Tibial nerve (tissue), 4 donors: ENCODE results near the gene POLR3H. TPM values are rescaled to one million over a fixed set of nuclear protein-coding genes. Genes with fewer than 3 reads are reported as not detected.

Source experiments
- DNase-seq, 2 donors: peaks; one replicate each; pipeline ENCODE4 v3.0.0-alpha.2; 2019; ENCODE audit warnings: low spot score in 2 of 2
- H3K27ac ChIP-seq, 4 donors: fragments of 200-600 bp; sonication (generic) in 3 of 4; one replicate each; pipeline ENCODE4 v1.5.1; 2017 to 2019; ENCODE audit warnings: mild to moderate bottlenecking in 1 of 4
- H3K27me3 ChIP-seq, 2 donors: fragments of 200-600 bp; sonication (generic) in 1 of 2; one replicate each; pipeline versions ENCODE4 v1.5.1 to v1.6.0; 2017 to 2019
- H3K36me3 ChIP-seq, 3 donors: fragments of 200-600 bp; sonication (generic); one replicate each; pipeline ENCODE4 v1.5.1; 2018 to 2019
- H3K4me1 ChIP-seq, 4 donors: fragments of 200-600 bp; sonication (generic) in 3 of 4; one replicate each; pipeline ENCODE4 v1.5.1; 2017 to 2019
- H3K4me3 ChIP-seq, 4 donors: fragments of 200-600 bp; sonication (generic) in 3 of 4; one replicate each; pipeline ENCODE4 v1.5.1; 2017 to 2019; ENCODE audit warnings: mild to moderate bottlenecking in 1 of 4, moderate library complexity in 1 of 4
- H3K9me3 ChIP-seq, 4 donors: fragments of 200-600 bp; sonication (generic) in 3 of 4; one replicate each; pipeline ENCODE4 v1.5.1; 2017 to 2019
- EP300 ChIP-seq, 2 donors: sonication (generic); formaldehyde crosslinking; IDR thresholded peaks; one replicate each; pipeline ENCODE4 v1.6.1; 2017; ENCODE audit warnings: antibody characterized with exemption in 2 of 2, mild to moderate bottlenecking in 1 of 2
- WGBS, 2 donors: methylation state at CpG; one replicate each; pipeline ENCODE4 v1.1.5; 2018; 5-methylcytosine and 5-hydroxymethylcytosine counted together
- total RNA-seq, 4 donors: library from RNA; depleted of rRNA; stranded (reverse); fragments of >200 nt; gene quantifications; one replicate each; pipeline ENCODE4 v1.1.0, GENCODE V29; 2016
- TF ChIP-seq, protein P1 (sequence below), 5 experiments: fragments of 200-600 bp in 3 of 5; fragments of 450-650 bp in 2 of 5; sonication (generic) in 3 of 5; IDR thresholded peaks; one replicate each; pipeline ENCODE4 v1.5.1; 2016 to 2019; ENCODE audit warnings: antibody characterized with exemption in 5 of 5, mild to moderate bottlenecking in 3 of 5, moderate library complexity in 2 of 5

The POLR3H gene
- total RNA-seq, 4 donors from 2014 or later: 26.6 to 33.6 (median 27.5) TPM

- DNase-seq: peak; percentile 21 to 45
- H3K27me3 ChIP-seq: no peaks in the 10 kb centered on the region
- 37 to 47% methylated on average over 7 of the region's 7 CpGs for WGBS, 2 donors
- no peaks in the 10 kb centered on the region for H3K9me3 ChIP-seq
- no peak overlapping the region for H3K4me3 ChIP-seq
- peak overlapping the region; percentile 73 to 95 (median 84) for H3K27ac ChIP-seq
- TF ChIP-seq, protein P1, sequence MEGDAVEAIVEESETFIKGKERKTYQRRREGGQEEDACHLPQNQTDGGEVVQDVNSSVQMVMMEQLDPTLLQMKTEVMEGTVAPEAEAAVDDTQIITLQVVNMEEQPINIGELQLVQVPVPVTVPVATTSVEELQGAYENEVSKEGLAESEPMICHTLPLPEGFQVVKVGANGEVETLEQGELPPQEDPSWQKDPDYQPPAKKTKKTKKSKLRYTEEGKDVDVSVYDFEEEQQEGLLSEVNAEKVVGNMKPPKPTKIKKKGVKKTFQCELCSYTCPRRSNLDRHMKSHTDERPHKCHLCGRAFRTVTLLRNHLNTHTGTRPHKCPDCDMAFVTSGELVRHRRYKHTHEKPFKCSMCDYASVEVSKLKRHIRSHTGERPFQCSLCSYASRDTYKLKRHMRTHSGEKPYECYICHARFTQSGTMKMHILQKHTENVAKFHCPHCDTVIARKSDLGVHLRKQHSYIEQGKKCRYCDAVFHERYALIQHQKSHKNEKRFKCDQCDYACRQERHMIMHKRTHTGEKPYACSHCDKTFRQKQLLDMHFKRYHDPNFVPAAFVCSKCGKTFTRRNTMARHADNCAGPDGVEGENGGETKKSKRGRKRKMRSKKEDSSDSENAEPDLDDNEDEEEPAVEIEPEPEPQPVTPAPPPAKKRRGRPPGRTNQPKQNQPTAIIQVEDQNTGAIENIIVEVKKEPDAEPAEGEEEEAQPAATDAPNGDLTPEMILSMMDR (IDR thresholded peaks at IDR 0.05): no peak
- TF ChIP-seq EP300 (IDR thresholded peaks at IDR 0.05): peak; percentile 10 to 90
- H3K4me1 ChIP-seq: peaks cover 9 to 72% (median 59%) of the 10 kb centered on the region in 4 donors
- H3K36me3 ChIP-seq: no peaks in the 10 kb centered on the region
Measured at GRCh38 chr22:41478891-41479521, 65.3 kb downstream of the POLR3H start.

GRCh38 chr22:41478473-41478872, 65.8 kb downstream of the POLR3H start:
- peaks cover 9 to 67% (median 53%) of the 10 kb centered on the region in 4 donors for H3K4me1 ChIP-seq
- 58 to 61% methylated on average over 2 of the region's 2 CpGs for WGBS, 2 donors
- TF ChIP-seq EP300 (IDR thresholded peaks at IDR 0.05): no peak
- peak overlapping the region; percentile 73 to 95 (median 84) for H3K27ac ChIP-seq
- H3K9me3 ChIP-seq: no peaks in the 10 kb centered on the region
- DNase-seq: no peak
- no peak overlapping the region for H3K4me3 ChIP-seq
- no peaks in the 10 kb centered on the region for H3K27me3 ChIP-seq
- H3K36me3 ChIP-seq: peaks cover 0 to under 1% (median 0%) of the 10 kb centered on the region in 3 donors

Other genes with a start within 250 kb of the POLR3H start
- gene ZC3H7B, start 242.9 kb downstream of the POLR3H start, total RNA-seq: 10 to 100 TPM; 45.0 to 74.9 (median 57.9) TPM
- 10 to 100 TPM; 20.1 to 49.4 (median 43.9) TPM for gene TEF, start 162.5 kb downstream of the POLR3H start, total RNA-seq
- gene TOB2, start 97.7 kb downstream of the POLR3H start, total RNA-seq: 10 to 100 TPM; 50.8 to 67.3 (median 56.9) TPM
- 10 to 100 TPM; 32.6 to 51.5 (median 36.4) TPM for gene PHF5A, start 75.8 kb downstream of the POLR3H start, total RNA-seq
- 10 to 100 TPM; 69.9 to 91.1 (median 76.4) TPM for gene ACO2, start 75.4 kb downstream of the POLR3H start, total RNA-seq
- gene CSDC2, start 16.5 kb upstream of the POLR3H start, total RNA-seq: 10 to 100 TPM in 1 of 4 donors, 1 to 10 TPM in 3; 1.7 to 10.8 (median 2.5) TPM
- 10 to 100 TPM; 55.5 to 88.1 (median 83.5) TPM for gene PMM1, start 45.4 kb upstream of the POLR3H start, total RNA-seq
- gene DESI1, start 76.6 kb upstream of the POLR3H start, total RNA-seq: 10 to 100 TPM; 16.5 to 24.6 (median 19.2) TPM
- gene XRCC6, start 76.8 kb upstream of the POLR3H start, total RNA-seq: 100 to 1,000 TPM; 141 to 200 (median 178) TPM
- gene SNU13, start 144.4 kb upstream of the POLR3H start, total RNA-seq: 100 to 1,000 TPM in 1 of 4 donors, 10 to 100 TPM in 3; 66.3 to 104 (median 90.6) TPM
- gene MEI1, start 155.0 kb upstream of the POLR3H start, total RNA-seq: 1 to 10 TPM in 1 of 4 donors, under 1 TPM in 2, not detected in 1; under 0.01 to 1.8 (median 0.44) TPM